ENCODE measurements around the gene ICE2. TPM values are rescaled to one million over a fixed set of nuclear protein-coding genes. Genes with fewer than 3 reads are reported as not detected.
A peak's percentile ranks its signal among the peaks of the same experiment; 100 is the strongest.

Gene ICE2
- total RNA-seq, 3 donors from 2014 or later: 51.9 to 66.3 (median 61.4) TPM

- DNase-seq (no peak), ATAC-seq (peak in 1 of 2 donors; percentile 6)
- H3K36me3 Mint-ChIP-seq (ENCODE audit: insufficient read depth): peaks cover 14% of the 10 kb centered on the region
- no peaks in the 10 kb centered on the region for H3K9me3 Mint-ChIP-seq
- H3K27me3 Mint-ChIP-seq (ENCODE audit: low read depth): no peaks in the 10 kb centered on the region
- peaks cover 51% of the 10 kb centered on the region for H3K4me1 Mint-ChIP-seq (ENCODE audit: low read depth)
- peak overlapping the region; percentile 99 for H3K4me3 Mint-ChIP-seq
Observed at GRCh38 chr15:60479361-60480110, 594 bp upstream of the ICE2 start.

DNA sequence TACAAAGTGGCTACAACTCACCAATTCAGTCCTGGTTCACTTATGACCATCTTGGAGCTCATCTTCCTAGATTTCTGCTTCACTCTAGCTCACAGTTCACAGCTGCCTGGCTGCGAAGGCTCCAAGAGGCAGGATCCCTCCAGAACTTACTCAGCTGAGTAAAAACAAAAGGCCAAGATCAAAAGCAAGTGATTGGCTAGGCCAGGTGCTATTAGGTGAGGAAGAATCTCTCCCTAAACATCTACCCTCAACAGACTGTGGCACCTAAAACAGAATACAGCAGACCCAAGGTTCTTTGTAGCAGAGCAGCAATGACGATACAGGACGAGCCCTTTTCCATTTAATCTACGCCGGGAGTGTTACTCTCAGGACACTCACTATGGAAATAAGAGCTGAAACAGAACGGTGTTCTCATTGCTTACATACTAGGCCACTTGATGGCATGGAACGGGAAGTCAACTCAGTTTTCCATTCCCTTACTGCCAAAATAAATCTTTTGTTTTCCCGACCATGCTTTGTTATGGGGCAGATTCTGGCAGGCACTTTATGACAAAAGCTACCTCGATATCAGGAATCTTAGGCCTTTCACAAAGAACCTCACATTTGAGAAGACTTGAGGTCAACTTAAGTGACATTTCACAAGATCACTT, 901 bp downstream of the ICE2 start:
- peaks cover 16% of the 10 kb centered on the region for H3K36me3 Mint-ChIP-seq (ENCODE audit: insufficient read depth)
- ATAC-seq (no peak), DNase-seq (no peak)
- peaks cover 51% of the 10 kb centered on the region for H3K4me1 Mint-ChIP-seq (ENCODE audit: low read depth)
- no peaks in the 10 kb centered on the region for H3K27me3 Mint-ChIP-seq (ENCODE audit: low read depth)
- H3K4me3 Mint-ChIP-seq: peak overlapping the region; percentile 99
- H3K9me3 Mint-ChIP-seq: no peaks in the 10 kb centered on the region

GRCh38 chr15:60477164-60477563, 1.8 kb downstream of the ICE2 start:
- Mint-ChIP-seq H3K4me3 (peak overlapping the region; percentile 99), H3K36me3 (ENCODE audit: insufficient read depth) (peaks cover 21% of the 10 kb centered on the region), H3K9me3 (no peaks in the 10 kb centered on the region), H3K4me1 (ENCODE audit: low read depth) (peaks cover 50% of the 10 kb centered on the region), H3K27me3 (ENCODE audit: low read depth) (no peaks in the 10 kb centered on the region)
- no peak for DNase-seq
- ATAC-seq: no peak

- Mint-ChIP-seq H3K36me3 (ENCODE audit: insufficient read depth) (peaks cover 19% of the 10 kb centered on the region), H3K9me3 (no peaks in the 10 kb centered on the region), H3K4me3 (peak overlapping the region; percentile 99), H3K4me1 (ENCODE audit: low read depth) (peaks cover 48% of the 10 kb centered on the region), H3K27me3 (ENCODE audit: low read depth) (no peaks in the 10 kb centered on the region)
- DNase-seq: no peak
- ATAC-seq: no peak
Observed at GRCh38 chr15:60476713-60477112, 2.2 kb downstream of the ICE2 start.

GRCh38 chr15:60473135-60473534, 5.8 kb downstream of the ICE2 start:
- H3K4me1 Mint-ChIP-seq (ENCODE audit: low read depth): peaks cover 38% of the 10 kb centered on the region
- DNase-seq: no peak
- no peaks in the 10 kb centered on the region for H3K9me3 Mint-ChIP-seq
- H3K36me3 Mint-ChIP-seq (ENCODE audit: insufficient read depth): peaks cover 43% of the 10 kb centered on the region
- no peaks in the 10 kb centered on the region for H3K27me3 Mint-ChIP-seq (ENCODE audit: low read depth)
- H3K4me3 Mint-ChIP-seq: no peak overlapping the region
- ATAC-seq: no peak

- Mint-ChIP-seq H3K27me3 (ENCODE audit: low read depth) (no peaks in the 10 kb centered on the region), H3K36me3 (ENCODE audit: insufficient read depth) (peaks cover 47% of the 10 kb centered on the region)
- no peak for ATAC-seq
Observed at GRCh38 chr15:60471314-60471713, 7.6 kb downstream of the ICE2 start.

DNA sequence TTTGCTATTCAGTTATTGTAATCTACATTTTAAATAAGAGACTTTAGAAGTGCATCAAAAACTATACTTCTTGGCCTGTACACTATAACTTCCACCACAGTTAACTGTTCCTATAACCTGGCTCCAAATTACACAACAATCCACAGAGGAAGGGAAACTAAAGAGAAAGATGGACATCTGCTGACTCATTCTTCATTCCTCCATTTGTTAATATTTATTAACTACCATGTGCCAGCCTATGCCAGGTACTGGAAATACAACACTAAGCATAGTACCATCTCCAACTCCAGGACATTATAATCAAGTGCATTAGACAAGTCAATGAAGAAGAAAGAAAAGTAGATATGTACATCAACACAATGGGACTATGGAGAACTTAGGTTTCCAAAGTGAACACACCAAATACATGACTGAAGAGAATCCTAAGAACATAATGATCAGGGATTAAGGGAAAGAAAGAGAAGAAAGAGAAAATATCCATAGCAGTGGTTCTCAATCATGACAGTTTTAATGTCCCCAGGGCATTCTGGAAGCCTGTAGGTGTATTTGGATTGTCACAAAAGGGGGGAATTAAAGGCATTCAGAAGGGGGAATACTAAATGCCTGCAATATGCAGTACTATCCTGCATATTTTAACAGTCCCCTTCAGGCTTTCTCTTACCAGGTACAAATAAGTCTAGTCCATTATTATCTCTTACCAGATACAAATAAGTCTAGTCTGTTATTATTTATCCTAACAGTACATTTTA, 8.9 kb downstream of the ICE2 start:
- Mint-ChIP-seq H3K27me3 (ENCODE audit: low read depth) (no peaks in the 10 kb centered on the region), H3K4me3 (no peak overlapping the region), H3K4me1 (ENCODE audit: low read depth) (peaks cover 17% of the 10 kb centered on the region), H3K9me3 (no peaks in the 10 kb centered on the region), H3K36me3 (ENCODE audit: insufficient read depth) (peaks cover 50% of the 10 kb centered on the region)
- DNase-seq (no peak), ATAC-seq (no peak)

More at GRCh38 chr15:60471314-60471713, 7.6 kb downstream of the ICE2 start:
- DNase-seq: no peak
- Mint-ChIP-seq H3K9me3 (no peaks in the 10 kb centered on the region), H3K4me1 (ENCODE audit: low read depth) (peaks cover 21% of the 10 kb centered on the region), H3K4me3 (no peak overlapping the region)

DNA sequence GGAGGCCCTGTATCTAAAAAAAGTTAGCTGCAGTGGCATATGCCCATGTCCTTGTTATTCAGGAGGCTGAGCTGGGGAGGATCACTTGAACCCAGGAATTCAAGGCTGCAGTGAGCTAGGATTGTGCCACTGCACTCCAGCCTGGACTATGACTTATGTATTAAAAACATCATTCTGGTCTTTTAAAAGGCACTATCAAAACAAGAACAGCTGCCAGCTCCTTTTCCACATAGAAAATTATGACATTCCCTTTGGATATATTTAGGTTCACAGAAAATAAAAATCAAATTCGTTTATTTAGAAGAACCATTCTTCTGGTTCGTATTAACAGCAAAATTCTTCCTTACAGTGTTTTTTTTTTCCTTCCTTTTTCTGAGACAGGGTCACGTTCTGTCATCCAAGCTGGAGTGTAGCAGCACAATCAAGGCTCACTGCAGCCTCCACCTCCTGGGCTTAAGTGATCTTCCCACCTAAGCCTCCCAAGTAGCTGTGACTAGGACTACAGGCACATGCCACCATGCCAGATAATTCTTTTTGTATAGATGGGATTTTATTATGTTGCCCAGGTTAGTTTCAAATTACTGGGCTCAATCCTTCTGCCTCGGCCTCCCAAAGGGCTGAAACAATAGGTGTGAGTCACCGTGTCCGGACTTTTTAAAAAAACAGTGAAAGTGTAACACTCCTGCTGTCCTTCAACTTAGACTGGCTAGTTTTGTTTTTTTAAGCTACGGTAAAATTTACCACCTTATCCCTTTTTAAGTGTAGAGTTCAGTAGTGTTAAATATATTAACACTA, 13.9 kb downstream of the ICE2 start:
- Mint-ChIP-seq H3K36me3 (ENCODE audit: insufficient read depth) (peaks cover 46% of the 10 kb centered on the region), H3K27me3 (ENCODE audit: low read depth) (no peaks in the 10 kb centered on the region), H3K4me1 (ENCODE audit: low read depth) (peaks cover 3% of the 10 kb centered on the region), H3K9me3 (no peaks in the 10 kb centered on the region), H3K4me3 (no peak overlapping the region)
- ATAC-seq (no peak), DNase-seq (no peak)

DNA sequence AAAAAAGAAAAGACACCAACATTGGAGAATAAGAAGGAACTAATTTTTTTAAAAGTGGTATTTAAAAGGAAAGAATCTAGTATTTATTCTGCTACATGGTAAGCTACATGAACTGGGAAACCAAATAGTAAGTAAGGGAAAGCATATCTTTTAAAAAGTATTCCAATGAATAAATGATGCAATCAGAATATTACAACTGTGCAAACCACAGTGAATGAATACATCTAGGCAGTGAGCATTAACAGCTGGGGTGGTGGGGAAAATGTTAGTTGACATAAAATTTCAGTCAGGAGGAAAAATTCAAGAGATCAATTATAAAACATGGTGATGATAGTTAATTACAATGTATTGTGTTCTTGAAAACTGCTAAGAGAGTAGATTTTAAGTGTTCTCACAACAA, 16.9 kb downstream of the ICE2 start:
- H3K27me3 Mint-ChIP-seq (ENCODE audit: low read depth): no peaks in the 10 kb centered on the region
- peaks cover 27% of the 10 kb centered on the region for H3K36me3 Mint-ChIP-seq (ENCODE audit: insufficient read depth)

DNA sequence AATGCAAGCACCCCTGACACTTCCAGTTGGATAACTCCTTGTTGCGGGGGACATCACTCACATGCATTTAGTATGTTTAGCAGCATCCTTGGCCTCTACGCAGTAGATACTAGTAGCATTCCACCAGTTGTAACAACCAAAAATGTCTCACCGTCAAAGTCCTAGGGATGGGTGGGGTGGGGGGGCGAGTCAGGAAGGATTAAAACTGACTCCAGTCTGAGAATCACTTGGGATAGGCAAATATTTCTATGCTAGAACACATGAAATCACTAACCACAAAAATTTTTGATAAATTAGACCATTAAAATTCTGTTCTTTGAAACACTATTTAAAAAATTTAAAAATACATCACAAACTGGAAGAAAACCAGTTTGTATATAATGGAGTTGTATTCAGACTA, 18.0 kb downstream of the ICE2 start:
- H3K36me3 Mint-ChIP-seq (ENCODE audit: insufficient read depth): peaks cover 24% of the 10 kb centered on the region
- no peak overlapping the region for H3K4me3 Mint-ChIP-seq
- H3K9me3 Mint-ChIP-seq: no peaks in the 10 kb centered on the region
- DNase-seq (no peak), ATAC-seq (no peak)
- no peaks in the 10 kb centered on the region for H3K27me3 Mint-ChIP-seq (ENCODE audit: low read depth)
- H3K4me1 Mint-ChIP-seq (ENCODE audit: low read depth): no peaks in the 10 kb centered on the region

More for the DNA sequence above, 16.9 kb downstream of the ICE2 start:
- Mint-ChIP-seq H3K4me1 (ENCODE audit: low read depth) (no peaks in the 10 kb centered on the region), H3K4me3 (no peak overlapping the region), H3K9me3 (no peaks in the 10 kb centered on the region)
- DNase-seq (no peak), ATAC-seq (no peak)

DNA sequence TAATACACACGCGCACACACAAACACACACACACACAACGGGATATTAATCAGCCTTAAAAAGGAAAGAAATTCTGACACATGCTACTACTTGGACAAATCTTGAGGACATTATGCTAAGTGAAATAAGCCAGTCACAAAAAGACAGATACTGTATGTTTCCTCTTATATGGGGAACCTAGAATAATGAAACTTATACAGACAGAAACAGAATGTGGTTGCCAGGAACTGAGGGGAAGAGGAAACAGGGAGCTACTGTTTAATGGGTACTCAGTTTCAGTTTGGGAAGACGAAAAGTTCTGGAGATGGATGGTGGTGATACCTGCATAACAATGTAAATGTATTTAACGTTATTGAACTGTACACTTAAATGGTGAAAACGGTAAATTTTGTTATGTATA, 20.2 kb downstream of the ICE2 start:
- Mint-ChIP-seq H3K9me3 (no peaks in the 10 kb centered on the region), H3K27me3 (ENCODE audit: low read depth) (no peaks in the 10 kb centered on the region), H3K36me3 (ENCODE audit: insufficient read depth) (peaks cover 17% of the 10 kb centered on the region), H3K4me3 (no peak overlapping the region), H3K4me1 (ENCODE audit: low read depth) (no peaks in the 10 kb centered on the region)
- ATAC-seq (no peak), DNase-seq (no peak)

GRCh38 chr15:60457985-60458384, 21.0 kb downstream of the ICE2 start:
- Mint-ChIP-seq H3K27me3 (ENCODE audit: low read depth) (no peaks in the 10 kb centered on the region), H3K4me1 (ENCODE audit: low read depth) (no peaks in the 10 kb centered on the region), H3K9me3 (no peaks in the 10 kb centered on the region), H3K4me3 (no peak overlapping the region), H3K36me3 (ENCODE audit: insufficient read depth) (peaks cover 13% of the 10 kb centered on the region)
- DNase-seq (no peak), ATAC-seq (no peak)

DNA sequence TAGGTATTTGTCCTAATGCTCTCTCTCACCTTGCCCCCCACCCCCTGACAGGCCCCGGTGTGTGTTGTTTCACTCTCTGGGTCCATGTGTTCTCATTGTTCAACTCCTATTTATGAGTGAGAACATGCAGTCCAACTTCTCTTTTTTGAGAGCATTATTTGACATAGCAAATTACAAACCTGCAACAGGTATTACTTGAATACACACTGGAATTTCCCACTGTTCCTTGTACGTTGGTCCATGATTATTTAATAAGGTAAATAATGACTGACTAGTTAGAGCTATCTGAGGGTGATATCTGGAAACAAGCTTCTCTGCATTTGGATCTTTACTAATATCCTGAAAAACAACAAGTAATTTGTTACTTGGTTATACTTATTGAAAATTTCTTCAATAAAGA, 24.1 kb downstream of the ICE2 start:
- no peak overlapping the region for H3K4me3 Mint-ChIP-seq
- ATAC-seq (no peak), DNase-seq (no peak)
- peaks cover 23% of the 10 kb centered on the region for H3K36me3 Mint-ChIP-seq (ENCODE audit: insufficient read depth)
- H3K27me3 Mint-ChIP-seq (ENCODE audit: low read depth): no peaks in the 10 kb centered on the region
- no peaks in the 10 kb centered on the region for H3K9me3 Mint-ChIP-seq
- no peaks in the 10 kb centered on the region for H3K4me1 Mint-ChIP-seq (ENCODE audit: low read depth)

All from activated T-cell treated with anti-CD3 and anti-CD28 coated beads, Interleukin-2, amount 50 U/mL, for 4 hours (primary cell).